Caco-2 (cell line): ENCODE results near the gene CTTNBP2. TPM values are rescaled to one million over a fixed set of nuclear protein-coding genes. Genes with fewer than 3 reads are reported as not detected.

Experiments
- BruUV-seq: library from RNA; stranded (reverse); fragments of 400-500 nt; replicated peaks from 2 replicates; lab custom pipeline; 2021; lab: Mats Ljungman, UMichigan
- CTCF ChIA-PET: fragments of 300-600 bp; sonication (Branson Sonifier 250); formaldehyde crosslinking; loops from one replicate; lab custom pipeline; 2022; ENCODE audit warnings: antibody characterized with exemption; lab: Charles Lee
- POLR2A ChIA-PET: fragments of 300-600 bp; sonication (Branson Sonifier 250); formaldehyde crosslinking; loops from one replicate; lab custom pipeline; 2022; ENCODE audit warnings: antibody characterized with exemption; lab: Charles Lee
- DNase-seq, 2 experiments: peaks; one replicate each; pipeline versions ENCODE4 v3.0.0 to v3.0.0-alpha.2; 2020 to 2022
- H3K27me3 ChIP-seq: replicated peaks from 2 replicates; pipeline ENCODE4 v1.6.0; 2011; ENCODE audit warnings: low read length; ENCODE audit not compliant: control insufficient read depth, insufficient read depth
- H3K36me3 ChIP-seq: 2 replicates; pipeline ENCODE4 v1.5.1; 2011; ENCODE audit warnings: low read length; ENCODE audit not compliant: control insufficient read depth, insufficient read depth
- H3K4me1 ChIP-seq: fragments of 250-450 bp; sonication (Bioruptor Pico); 2 replicates; pipeline ENCODE4 v1.5.1; 2020; ENCODE audit warnings: mild to moderate bottlenecking
- H3K4me3 ChIP-seq: 2 replicates; pipeline ENCODE4 v1.5.1; 2011; ENCODE audit warnings: low read depth, mild to moderate bottlenecking, control low read depth, low read length
- H3K9me3 ChIP-seq: fragments of 250-450 bp; sonication (Bioruptor Pico); 2 replicates; pipeline ENCODE4 v1.5.1; 2020; ENCODE audit warnings: mild to moderate bottlenecking, moderate library complexity
- H3K27ac Mint-ChIP-seq: one replicate; pipeline ENCODE4 v1.8.0; 2022; ENCODE audit warnings: mixed read lengths; ENCODE audit not compliant: unreplicated experiment
- H3K27me3 Mint-ChIP-seq: one replicate; pipeline ENCODE4 v1.8.0; 2022; ENCODE audit warnings: mixed read lengths; ENCODE audit not compliant: insufficient read depth, unreplicated experiment
- H3K36me3 Mint-ChIP-seq: one replicate; pipeline ENCODE4 v1.8.0; 2022; ENCODE audit warnings: mild to moderate bottlenecking, mixed read lengths; ENCODE audit not compliant: insufficient read depth, unreplicated experiment
- H3K4me1 Mint-ChIP-seq: one replicate; pipeline ENCODE4 v1.8.0; 2022; ENCODE audit warnings: low read depth, mixed read lengths; ENCODE audit not compliant: unreplicated experiment
- H3K4me3 Mint-ChIP-seq: one replicate; pipeline ENCODE4 v1.8.0; 2022; ENCODE audit warnings: mild to moderate bottlenecking, moderate library complexity, mixed read lengths; ENCODE audit not compliant: unreplicated experiment
- H3K9me3 Mint-ChIP-seq: one replicate; pipeline ENCODE4 v1.8.0; 2022; ENCODE audit warnings: mixed read lengths; ENCODE audit not compliant: unreplicated experiment
- intact Hi-C: fragments of 100-400 bp; cut with micrococcal nuclease; formaldehyde crosslinking; loops from one replicate; pipeline ENCODE4 v1.10.0; 2022; ENCODE audit not compliant: unreplicated experiment
- total RNA-seq: library from RNA; stranded (reverse); gene quantifications from 2 replicates; pipeline ENCODE4 v1.2.3, GENCODE V29; 2022
- TF ChIP-seq, protein P1 (sequence below), 2 experiments: fragments of 200-600 bp in 1 of 2; IDR thresholded peaks; 1 replicate in 1 of 2; 2 replicates in 1 of 2; pipeline versions ENCODE4 v1.5.1 to v1.8.0; 2011 to 2022; ENCODE audit warnings: antibody characterized with exemption in 1 of 2, control low read depth in 1 of 2, inconsistent platforms in 1 of 2, low read depth in 1 of 2, low read length in 1 of 2, mild to moderate bottlenecking in 1 of 2, moderate library complexity in 1 of 2; ENCODE audit not compliant: insufficient read depth in 1 of 2, severe bottlenecking in 1 of 2, unreplicated experiment in 1 of 2

The CTTNBP2 gene
- total RNA-seq, 1 experiment from 2014 or later, result 3.2 TPM

- no peaks in the 10 kb centered on the region for H3K36me3 ChIP-seq
- Mint-ChIP-seq H3K9me3 (no peaks in the 10 kb centered on the region), H3K4me3 (no peak overlapping the region), H3K27me3 (no peaks in the 10 kb centered on the region), H3K27ac (no peak overlapping the region), H3K36me3 (no peaks in the 10 kb centered on the region), H3K4me1 (peaks cover 8% of the 10 kb centered on the region)
- POLR2A ChIA-PET, result no interaction called here
- TF ChIP-seq, protein P1, sequence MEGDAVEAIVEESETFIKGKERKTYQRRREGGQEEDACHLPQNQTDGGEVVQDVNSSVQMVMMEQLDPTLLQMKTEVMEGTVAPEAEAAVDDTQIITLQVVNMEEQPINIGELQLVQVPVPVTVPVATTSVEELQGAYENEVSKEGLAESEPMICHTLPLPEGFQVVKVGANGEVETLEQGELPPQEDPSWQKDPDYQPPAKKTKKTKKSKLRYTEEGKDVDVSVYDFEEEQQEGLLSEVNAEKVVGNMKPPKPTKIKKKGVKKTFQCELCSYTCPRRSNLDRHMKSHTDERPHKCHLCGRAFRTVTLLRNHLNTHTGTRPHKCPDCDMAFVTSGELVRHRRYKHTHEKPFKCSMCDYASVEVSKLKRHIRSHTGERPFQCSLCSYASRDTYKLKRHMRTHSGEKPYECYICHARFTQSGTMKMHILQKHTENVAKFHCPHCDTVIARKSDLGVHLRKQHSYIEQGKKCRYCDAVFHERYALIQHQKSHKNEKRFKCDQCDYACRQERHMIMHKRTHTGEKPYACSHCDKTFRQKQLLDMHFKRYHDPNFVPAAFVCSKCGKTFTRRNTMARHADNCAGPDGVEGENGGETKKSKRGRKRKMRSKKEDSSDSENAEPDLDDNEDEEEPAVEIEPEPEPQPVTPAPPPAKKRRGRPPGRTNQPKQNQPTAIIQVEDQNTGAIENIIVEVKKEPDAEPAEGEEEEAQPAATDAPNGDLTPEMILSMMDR (IDR thresholded peaks at IDR 0.05; ENCODE audit: insufficient read depth in 1 of 2, low read depth in 1 of 2, low read length in 1 of 2, severe bottlenecking in 1 of 2, unreplicated experiment in 1 of 2), result no peak
- CTCF ChIA-PET, result no interaction called here
- BruUV-seq, result no TSS peak
- DNase-seq, result no peak
- H3K27me3 ChIP-seq, result no peaks in the 10 kb centered on the region
- H3K4me3 ChIP-seq, result no peak overlapping the region
- no peaks in the 10 kb centered on the region for H3K9me3 ChIP-seq
- H3K4me1 ChIP-seq, result peaks cover 10% of the 10 kb centered on the region
- intact Hi-C loops, result no loop called here
Observed at GRCh38 chr7:117859246-117859812, 13.9 kb downstream of the CTTNBP2 start.

GRCh38 chr7:117858712-117859111, 14.5 kb downstream of the CTTNBP2 start:
- POLR2A ChIA-PET, result no interaction called here
- H3K4me1 Mint-ChIP-seq, result peaks cover 8% of the 10 kb centered on the region
- no peaks in the 10 kb centered on the region for H3K27me3 ChIP-seq
- DNase-seq, result no peak
- TF ChIP-seq, protein P1 (IDR thresholded peaks at IDR 0.05; ENCODE audit: insufficient read depth in 1 of 2, low read depth in 1 of 2, low read length in 1 of 2, severe bottlenecking in 1 of 2, unreplicated experiment in 1 of 2), result no peak
- intact Hi-C loops, result no loop called here
- H3K4me3 ChIP-seq, result no peak overlapping the region
- H3K4me1 ChIP-seq, result peaks cover 10% of the 10 kb centered on the region
- H3K36me3 ChIP-seq, result no peaks in the 10 kb centered on the region
- no peaks in the 10 kb centered on the region for H3K36me3 Mint-ChIP-seq
- BruUV-seq, result no TSS peak
- H3K27me3 Mint-ChIP-seq, result no peaks in the 10 kb centered on the region
- H3K9me3 ChIP-seq, result no peaks in the 10 kb centered on the region
- no peaks in the 10 kb centered on the region for H3K9me3 Mint-ChIP-seq
- H3K4me3 Mint-ChIP-seq, result no peak overlapping the region
- CTCF ChIA-PET, result no interaction called here
- no peak overlapping the region for H3K27ac Mint-ChIP-seq

GRCh38 chr7:117857718-117858117, 15.5 kb downstream of the CTTNBP2 start:
- ChIA-PET CTCF (no interaction called here), POLR2A (no interaction called here)
- Histone ChIP-seq H3K27me3 (no peaks in the 10 kb centered on the region), H3K4me3 (no peak overlapping the region), H3K9me3 (no peaks in the 10 kb centered on the region), H3K4me1 (peaks cover 6% of the 10 kb centered on the region), H3K36me3 (no peaks in the 10 kb centered on the region)
- BruUV-seq, result no TSS peak
- TF ChIP-seq, protein P1 (IDR thresholded peaks at IDR 0.05; ENCODE audit: insufficient read depth in 1 of 2, low read depth in 1 of 2, low read length in 1 of 2, severe bottlenecking in 1 of 2, unreplicated experiment in 1 of 2), result no peak
- no peaks in the 10 kb centered on the region for H3K36me3 Mint-ChIP-seq
- H3K9me3 Mint-ChIP-seq, result no peaks in the 10 kb centered on the region
- H3K27ac Mint-ChIP-seq, result no peak overlapping the region
- no peak for DNase-seq
- intact Hi-C loops, result no loop called here
- no peak overlapping the region for H3K4me3 Mint-ChIP-seq
- H3K4me1 Mint-ChIP-seq, result peaks cover 7% of the 10 kb centered on the region
- H3K27me3 Mint-ChIP-seq, result no peaks in the 10 kb centered on the region
